Esophagus muscularis mucosa (tissue), 4 donors: Measurements from ENCODE around the gene THRB.

Experiments used
- CTCF ChIP-seq, 3 experiments: fragments of 200-600 bp in 2 of 3; fragments of 450-650 bp in 1 of 3; sonication (generic) in 2 of 3; IDR thresholded peaks; one replicate each; pipeline ENCODE4 v1.5.1; 2017 to 2019; ENCODE audit warnings: antibody characterized with exemption in 3 of 3, mild to moderate bottlenecking in 2 of 3, moderate library complexity in 1 of 3
- EP300 ChIP-seq: sonication (generic); formaldehyde crosslinking; IDR thresholded peaks from one replicate; pipeline ENCODE4 v1.6.1; 2017; ENCODE audit warnings: antibody characterized with exemption
- POLR2A ChIP-seq: fragments of 450-650 bp; IDR thresholded peaks from one replicate; pipeline ENCODE4 v1.6.1; 2017; ENCODE audit warnings: antibody characterized with exemption, moderate library complexity, mild to moderate bottlenecking, low read depth

GRCh38 chr3:24500806-24501205 is 6.2 kb upstream of the THRB start:
- TF ChIP-seq POLR2A = no peak
- no peak for TF ChIP-seq CTCF (IDR thresholded peaks at IDR 0.05)
- TF ChIP-seq EP300 = no peak
